Measurements from ENCODE around the gene STIM2. TPM values are rescaled to one million over a fixed set of nuclear protein-coding genes. Genes with fewer than 3 reads are reported as not detected.

STIM2 gene
- total and polyA plus RNA-seq, 2 donors (not counting 3 experiments of a cell fraction or from before 2014, with no cell fraction given) = 21.0 to 21.2 TPM

GRCh38 chr4:26871611-26872010 lies 11.0 kb downstream of the STIM2 start:
- dilution Hi-C loops (cut with MboI; ENCODE audit: extremely low pct_ligation_motif_present, low sequenced_read_pairs) (no loop called here), intact Hi-C loops (cut with micrococcal nuclease) (no loop called here)
- no peaks in the 10 kb centered on the region for H4K20me1 ChIP-seq (replicated peaks; ENCODE audit: control insufficient read depth, extremely low read depth, insufficient read depth, low read length)
- peaks cover 5% of the 10 kb centered on the region for H3K4me1 ChIP-seq (ENCODE audit: control insufficient read depth, extremely low read depth, insufficient read depth, low read length)
- H3K27ac ChIP-seq (ENCODE audit: insufficient read depth, low read depth, low read length) = no peak overlapping the region
- no TSS peak for BruUV-seq (replicated peaks)
- no peak overlapping the region for H2AFZ ChIP-seq (ENCODE audit: low read depth, low read length)
- no peak overlapping the region for H3K9ac ChIP-seq (replicated peaks; ENCODE audit: extremely low read depth, insufficient read depth, low read length)
- no peaks in the 10 kb centered on the region for H3K36me3 ChIP-seq (ENCODE audit: control insufficient read depth in 2 of 2, extremely low read depth in 1 of 2, insufficient read depth in 2 of 2, low read length in 2 of 2)
- peaks cover 9% of the 10 kb centered on the region for H3K79me2 ChIP-seq (ENCODE audit: control insufficient read depth, insufficient read depth, low read length)
- no peaks in the 10 kb centered on the region for H3K9me1 ChIP-seq (replicated peaks; ENCODE audit: control insufficient read depth, extremely low read depth, insufficient read depth, low read length)
- FAIRE-seq (no peak), DNase-seq (ENCODE audit: low read depth, low spot score) (no peak)
- POLR2A ChIA-PET = interaction anchor here (0.7 kb wide), 1 partner anchor 10 kb away, joined by 9 read pairs; no protein-coding TSS in a partner anchor
- no peaks in the 10 kb centered on the region for H3K27me3 ChIP-seq (ENCODE audit: control insufficient read depth in 2 of 2, insufficient read depth in 2 of 2, low read length in 2 of 2)
- CTCF ChIA-PET = interaction anchor here (1.0 to 1.6 kb wide), 2 partner anchors 10 to 12 kb away, joined by 3 to 10 read pairs; partner anchors contain the start of gene STIM2
- no peaks in the 10 kb centered on the region for H3K9me3 ChIP-seq (replicated peaks; ENCODE audit: control insufficient read depth, insufficient read depth, low read length)
- TF ChIP-seq EZH2 (IDR thresholded peaks at IDR 0.05; ENCODE audit: borderline replicate concordance, low read depth, low read length, severe bottlenecking) = no peak
- TF ChIP-seq GATA2 (IDR thresholded peaks at IDR 0.05; ENCODE audit: insufficient read depth, insufficient read length, low read depth, low read length) = no peak
- no peak for TF ChIP-seq FOS (IDR thresholded peaks at IDR 0.05; ENCODE audit: borderline replicate concordance, insufficient read depth, low read length)
- no peak for TF ChIP-seq CTCF (IDR thresholded peaks at IDR 0.05; ENCODE audit: extremely low read depth in 1 of 2, insufficient read depth in 1 of 2, low read depth in 1 of 2, low read length in 2 of 2)
- no peak for TF ChIP-seq POLR2A (IDR thresholded peaks at IDR 0.05; ENCODE audit: low read depth, low read length)
- no peak for TF ChIP-seq JUN (IDR thresholded peaks at IDR 0.05; ENCODE audit: borderline replicate concordance, insufficient read depth, insufficient read length, low read depth)
- no peak for TF ChIP-seq MYC (IDR thresholded peaks at IDR 0.05; ENCODE audit: low read depth, low read length)
- TF ChIP-seq POLR2AphosphoS5 (IDR thresholded peaks at IDR 0.05; ENCODE audit: insufficient read depth, low read depth, low read length) = no peak
- no peak for TF ChIP-seq MAX (IDR thresholded peaks at IDR 0.05; ENCODE audit: insufficient read depth, insufficient read length)
- H3K4me3 ChIP-seq (replicated peaks in 1 of 3; ENCODE audit: insufficient read depth in 1 of 3, low read depth in 1 of 3, low read length in 3 of 3) = no peak overlapping the region
- H3K4me2 ChIP-seq (ENCODE audit: insufficient read depth, low read length) = no peak overlapping the region

Measured in endothelial cell of umbilical vein (primary cell).